Measurements from ENCODE around the gene PRAMEF26.
"Not testable (repeated sequence)": the region's sequence is repeated elsewhere in the genome, so short reads cannot be mapped to it uniquely, and the experiment has no call there.

PRAMEF26 gene

GRCh38 chr1:13155909-13156308, at the start of gene PRAMEF26:
PRAMEF26 (minus strand) TSS chr1:13156009; CDS start chr1:13153095, 2,914 bp downstream.
- DNase-seq = not testable (repeated sequence)

GRCh38 chr1:13201309-13201708, 45.5 kb upstream of the PRAMEF26 start, which contains the start of gene PRAMEF13:
PRAMEF13 (minus strand) TSS chr1:13201409; CDS start chr1:13199589, 1,820 bp downstream.
- not testable (repeated sequence) for DNase-seq

- not testable (repeated sequence) for DNase-seq
Measured at GRCh38 chr1:13171548-13171947, 15.7 kb upstream of the PRAMEF26 start, which contains the start of gene PRAMEF9. PRAMEF9 (plus strand) TSS chr1:13171848; CDS start chr1:13175281, 3,433 bp downstream.

GRCh38 chr1:13165531-13165930, 9.7 kb upstream of the PRAMEF26 start, which contains the start of gene HNRNPCL4:
HNRNPCL4 (minus strand) TSS chr1:13165631; CDS start chr1:13165467, 164 bp downstream.
- DNase-seq = not testable (repeated sequence)

GRCh38 chr1:13116754-13117153, 39.1 kb downstream of the PRAMEF26 start, which contains the start of gene HNRNPCL2:
HNRNPCL2 (minus strand) TSS chr1:13116854; CDS start chr1:13116400, 454 bp downstream.
- DNase-seq = not testable (repeated sequence)
